Osteoblast (primary cell): ENCODE results near the gene JARID2. TPM values are rescaled to one million over a fixed set of nuclear protein-coding genes. Genes with fewer than 3 reads are reported as not detected.

Source experiments
- DNase-seq: peaks from one replicate; pipeline ENCODE4 v3.0.0; 2011; ENCODE audit warnings: low spot score, mixed read lengths; ENCODE audit not compliant: insufficient read length; ENCODE audit errors: missing footprints
- H2AFZ ChIP-seq: 2 replicates; pipeline ENCODE4 v1.6.0; 2011; ENCODE audit warnings: mild to moderate bottlenecking, low read length
- H3K27ac ChIP-seq: 2 replicates; pipeline ENCODE4 v1.5.1; 2011; ENCODE audit warnings: mild to moderate bottlenecking, low read depth, low read length, moderate library complexity
- H3K27me3 ChIP-seq: 2 replicates; pipeline ENCODE4 v1.6.0; 2012; ENCODE audit warnings: mild to moderate bottlenecking, control low read depth, inconsistent platforms, low read length, moderate library complexity; ENCODE audit not compliant: insufficient read depth
- H3K36me3 ChIP-seq: 2 replicates; pipeline ENCODE4 v1.5.1; 2011; ENCODE audit warnings: mild to moderate bottlenecking, low read length, control low read depth, moderate library complexity; ENCODE audit not compliant: insufficient read depth
- H3K4me1 ChIP-seq: 2 replicates; pipeline ENCODE4 v1.5.1; 2011; ENCODE audit warnings: mild to moderate bottlenecking, low read length, control low read depth, moderate library complexity; ENCODE audit not compliant: insufficient read depth
- H3K4me2 ChIP-seq: 2 replicates; pipeline ENCODE4 v1.6.0; 2011; ENCODE audit warnings: mild to moderate bottlenecking, low read length; ENCODE audit not compliant: insufficient read depth
- H3K4me3 ChIP-seq: fragments of 200-600 bp; sonication (generic); 3 replicates; pipeline ENCODE4 v1.5.1; 2012; ENCODE audit warnings: mild to moderate bottlenecking, low read length, inconsistent platforms; ENCODE audit not compliant: insufficient read depth
- H3K79me2 ChIP-seq: 2 replicates; pipeline ENCODE4 v1.6.0; 2012; ENCODE audit warnings: mild to moderate bottlenecking, low read length, control low read depth, inconsistent platforms; ENCODE audit not compliant: insufficient read depth
- H3K9me3 ChIP-seq: 2 replicates; pipeline ENCODE4 v1.5.1; 2011; ENCODE audit warnings: low read depth, low read length, control low read depth
- H4K20me1 ChIP-seq: 2 replicates; pipeline ENCODE4 v1.6.0; 2012; ENCODE audit warnings: mild to moderate bottlenecking, low read length, control low read depth; ENCODE audit not compliant: insufficient read depth
- CTCF ChIP-seq: IDR thresholded peaks from 2 replicates; pipeline ENCODE4 v1.5.1; 2011; ENCODE audit warnings: mild to moderate bottlenecking, low read depth, low read length, moderate library complexity; ENCODE audit errors: extremely low read depth
- total RNA-seq: library from RNA; depleted of rRNA; stranded (reverse); fragments of >200 nt; gene quantifications from 2 replicates; pipeline ENCODE4 v1.2.3, GENCODE V29; 2012

JARID2 gene
- total RNA-seq, 1 donor = 10.5 TPM

DNA sequence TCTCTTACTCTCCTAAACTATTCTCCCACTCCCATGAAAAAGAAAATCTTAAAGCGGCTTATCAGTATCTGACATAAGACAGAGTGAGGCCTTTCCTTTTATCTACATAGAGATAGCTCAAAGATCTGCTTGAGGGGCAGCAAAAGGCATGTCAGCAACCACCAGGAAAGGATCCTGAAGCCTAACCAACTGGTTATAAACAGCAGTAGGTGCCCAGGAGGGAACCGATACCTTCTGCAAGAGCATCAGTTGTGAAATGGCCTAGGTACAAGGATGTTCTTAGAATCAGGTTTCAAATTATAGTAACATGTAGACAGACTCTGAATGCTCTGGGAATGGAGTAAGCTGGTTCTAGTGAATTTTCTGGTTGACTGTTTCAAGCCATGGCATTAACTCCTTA lies 21.4 kb downstream of the JARID2 start:
- Histone ChIP-seq H3K27me3 (no peaks in the 10 kb centered on the region), H3K79me2 (peaks cover 95% of the 10 kb centered on the region), H4K20me1 (peaks cover 52% of the 10 kb centered on the region), H3K36me3 (no peaks in the 10 kb centered on the region), H3K4me3 (no peak overlapping the region), H2AFZ (no peak overlapping the region), H3K9me3 (no peaks in the 10 kb centered on the region), H3K27ac (no peak overlapping the region), H3K4me2 (peak overlapping the region; percentile 77), H3K4me1 (peaks cover 37% of the 10 kb centered on the region)
- no peak for DNase-seq
- TF ChIP-seq CTCF = no peak

DNA sequence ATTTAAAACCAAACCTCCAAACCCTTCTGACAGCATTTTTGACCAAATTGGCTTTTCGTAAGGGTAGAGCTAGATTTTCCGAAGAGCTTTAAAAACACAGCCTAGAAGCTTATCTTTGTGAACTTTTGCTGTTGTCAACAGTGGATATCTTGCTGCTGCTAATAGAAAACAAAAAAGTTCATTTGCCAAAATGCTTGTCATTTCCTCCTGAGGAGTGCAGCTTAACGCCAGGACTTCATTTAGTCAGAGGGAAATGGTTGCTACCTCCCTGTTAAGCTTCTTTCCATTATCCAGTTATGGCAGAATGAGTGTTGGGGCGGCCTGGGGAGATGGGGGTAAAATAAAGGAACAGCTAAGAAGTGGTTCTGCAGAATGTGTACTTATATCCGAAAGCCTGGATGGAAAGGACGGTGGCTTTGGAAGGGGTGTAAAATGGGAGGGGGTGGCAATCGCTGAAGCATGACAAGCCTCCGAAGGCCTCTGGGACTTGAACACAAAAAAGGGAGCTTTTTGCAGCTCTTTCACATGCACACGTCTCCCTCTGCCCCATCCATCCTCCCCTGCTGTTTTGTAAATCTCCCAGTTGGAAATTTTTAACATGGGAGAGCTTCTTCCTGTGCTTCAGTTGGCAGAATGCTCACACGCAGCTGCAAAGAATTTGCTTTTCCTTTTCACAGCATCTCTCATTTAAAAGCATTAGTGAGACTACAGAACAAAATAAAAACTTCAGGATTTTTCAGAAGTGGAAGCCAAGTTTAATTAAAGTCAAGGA lies 22.5 kb downstream of the JARID2 start:
- H3K4me2 ChIP-seq = peak overlapping the region; percentile 7
- no peak for DNase-seq
- H3K27me3 ChIP-seq = no peaks in the 10 kb centered on the region
- no peak overlapping the region for H3K27ac ChIP-seq
- no peak overlapping the region for H3K4me3 ChIP-seq
- no peaks in the 10 kb centered on the region for H3K36me3 ChIP-seq
- TF ChIP-seq CTCF = no peak
- peaks cover 33% of the 10 kb centered on the region for H3K4me1 ChIP-seq
- H3K79me2 ChIP-seq = peaks cover 97% of the 10 kb centered on the region
- no peaks in the 10 kb centered on the region for H3K9me3 ChIP-seq
- H4K20me1 ChIP-seq = peaks cover 45% of the 10 kb centered on the region
- H2AFZ ChIP-seq = no peak overlapping the region

DNA sequence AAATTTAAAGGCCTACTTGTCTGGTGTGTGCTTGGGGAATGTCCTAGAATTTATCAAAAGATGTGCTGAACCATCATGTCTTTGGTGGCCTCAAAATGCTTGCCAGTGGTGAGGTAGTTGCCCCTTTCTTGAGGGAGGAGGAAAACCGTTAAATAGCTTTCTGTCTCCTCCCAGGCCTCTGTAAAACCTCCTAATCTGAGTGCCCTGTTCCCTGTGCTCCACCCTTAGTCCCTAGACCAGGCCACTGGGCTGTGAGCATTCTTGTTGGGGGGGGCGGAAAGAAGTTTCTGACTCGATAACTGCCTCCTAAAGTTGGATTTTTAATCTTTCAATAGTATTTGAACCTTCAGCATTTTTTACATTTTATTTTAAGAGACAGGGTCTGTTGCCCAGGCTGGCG lies 23.1 kb downstream of the JARID2 start:
- Histone ChIP-seq H3K27ac (no peak overlapping the region), H3K4me1 (peaks cover 33% of the 10 kb centered on the region), H3K4me3 (no peak overlapping the region), H3K4me2 (peak overlapping the region; percentile 7), H2AFZ (no peak overlapping the region), H3K9me3 (no peaks in the 10 kb centered on the region), H3K79me2 (peaks cover 98% of the 10 kb centered on the region), H4K20me1 (peaks cover 42% of the 10 kb centered on the region), H3K27me3 (no peaks in the 10 kb centered on the region), H3K36me3 (no peaks in the 10 kb centered on the region)
- TF ChIP-seq CTCF = no peak
- no peak for DNase-seq

DNA sequence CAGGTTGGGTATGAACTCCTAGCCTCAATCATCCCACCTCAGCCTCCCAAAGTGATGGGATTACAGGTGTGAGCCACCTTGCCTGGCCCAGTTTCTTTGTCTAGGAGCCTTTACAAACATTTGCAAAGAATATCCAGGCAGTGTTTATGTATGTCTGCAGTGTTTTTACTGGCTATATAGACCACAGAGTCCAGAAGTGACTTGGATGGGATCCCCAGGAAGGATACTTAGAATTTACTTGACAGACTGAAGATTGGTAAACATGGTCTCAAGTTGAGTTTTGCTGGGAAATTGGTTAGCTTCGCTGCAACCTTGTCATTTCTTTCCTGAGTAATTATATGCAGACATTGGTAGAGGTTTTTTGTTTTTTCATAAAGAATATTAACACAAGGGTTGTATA lies 23.8 kb downstream of the JARID2 start:
- Histone ChIP-seq H3K27ac (no peak overlapping the region), H4K20me1 (peaks cover 37% of the 10 kb centered on the region), H3K27me3 (no peaks in the 10 kb centered on the region), H3K4me2 (no peak overlapping the region), H3K36me3 (no peaks in the 10 kb centered on the region), H3K4me1 (peaks cover 29% of the 10 kb centered on the region), H3K9me3 (no peaks in the 10 kb centered on the region), H3K4me3 (no peak overlapping the region), H2AFZ (no peak overlapping the region), H3K79me2 (peaks cover 97% of the 10 kb centered on the region)
- DNase-seq = no peak
- TF ChIP-seq CTCF = no peak
